Measurements from ENCODE around the gene DDAH2. TPM values are rescaled to one million over a fixed set of nuclear protein-coding genes. Genes with fewer than 3 reads are reported as not detected.
A peak's percentile ranks its signal among the peaks of the same experiment; 100 is the strongest.

The DDAH2 gene
- total RNA-seq, 3 donors from 2014 or later (not counting 1 experiment from before 2014, with no cell fraction given) = 22.3 to 36.1 (median 24.6) TPM

DNA sequence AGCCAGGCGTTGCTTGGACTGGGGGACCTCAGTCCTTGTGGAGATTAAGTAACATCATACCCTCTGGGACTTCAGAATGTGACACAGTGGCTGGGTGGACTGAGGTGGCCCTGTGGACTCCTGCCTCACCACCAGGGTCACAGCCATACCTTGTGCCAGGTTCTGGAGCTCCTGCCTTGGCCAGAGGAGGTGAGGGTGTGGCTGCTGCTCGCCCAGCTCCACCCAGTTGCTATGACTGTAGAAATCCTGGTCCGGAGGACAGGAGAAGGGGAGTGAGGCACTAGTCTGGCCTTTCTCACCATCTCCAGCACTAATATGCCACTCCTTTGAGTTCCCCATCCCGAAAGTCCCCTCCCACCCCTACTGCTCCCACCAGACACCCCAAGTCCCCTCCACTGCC lies 46.1 kb upstream of the DDAH2 start:
- Histone ChIP-seq H3K36me3 (ENCODE audit: control insufficient read depth, insufficient read depth, low read length) (peaks cover 17% of the 10 kb centered on the region), H3K9me3 (ENCODE audit: control insufficient read depth, insufficient read depth, low read length) (no peaks in the 10 kb centered on the region), H3K27me3 (ENCODE audit: control insufficient read depth, insufficient read depth, low read length) (no peaks in the 10 kb centered on the region), H3K27ac (ENCODE audit: low read length) (no peak overlapping the region), H3K4me1 (ENCODE audit: control insufficient read depth, insufficient read depth, low read length) (peaks cover 52% of the 10 kb centered on the region), H3K4me3 (ENCODE audit: low read length) (no peak overlapping the region)
- WGBS (ENCODE audit: insufficient coverage) = 89% methylated on average over 3 of the region's 4 CpGs
- ATAC-seq = no peak
- intact Hi-C loops (cut with micrococcal nuclease) = no loop called here
- Mint-ChIP-seq H3K27ac (peak overlapping the region in 1 of 2 donors; percentile 48), H3K36me3 (no peaks in the 10 kb centered on the region), H3K27me3 (ENCODE audit: low read depth in 2 of 2) (no peaks in the 10 kb centered on the region), H3K4me3 (no peak overlapping the region), H3K4me1 (peaks cover 0 to 39% of the 10 kb centered on the region in 2 donors), H3K9me3 (no peaks in the 10 kb centered on the region)
- DNase-seq = no peak
- TF ChIP-seq CTCF (IDR thresholded peaks at IDR 0.05) = no peak

GRCh38 chr6:31771992-31772358 lies 42.9 kb upstream of the DDAH2 start:
- Mint-ChIP-seq H3K9me3 (no peaks in the 10 kb centered on the region), H3K4me1 (peaks cover 6 to 43% of the 10 kb centered on the region in 2 donors), H3K27ac (no peak overlapping the region), H3K27me3 (ENCODE audit: low read depth in 2 of 2) (no peaks in the 10 kb centered on the region), H3K4me3 (no peak overlapping the region), H3K36me3 (no peaks in the 10 kb centered on the region)
- Histone ChIP-seq H3K9me3 (ENCODE audit: control insufficient read depth, insufficient read depth, low read length) (no peaks in the 10 kb centered on the region), H3K27ac (ENCODE audit: low read length) (no peak overlapping the region), H3K36me3 (ENCODE audit: control insufficient read depth, insufficient read depth, low read length) (no peaks in the 10 kb centered on the region), H3K4me3 (ENCODE audit: low read length) (no peak overlapping the region), H3K27me3 (ENCODE audit: control insufficient read depth, insufficient read depth, low read length) (no peaks in the 10 kb centered on the region), H3K4me1 (ENCODE audit: control insufficient read depth, insufficient read depth, low read length) (peaks cover 48% of the 10 kb centered on the region)
- DNase-seq (peak in 1 of 2 donors; percentile 46), ATAC-seq (no peak)
- no peak for TF ChIP-seq CTCF (IDR thresholded peaks at IDR 0.05)
- 77% methylated on average over 4 of the region's 4 CpGs for WGBS (ENCODE audit: insufficient coverage)
- intact Hi-C loops (cut with micrococcal nuclease) = no loop called here

DNA sequence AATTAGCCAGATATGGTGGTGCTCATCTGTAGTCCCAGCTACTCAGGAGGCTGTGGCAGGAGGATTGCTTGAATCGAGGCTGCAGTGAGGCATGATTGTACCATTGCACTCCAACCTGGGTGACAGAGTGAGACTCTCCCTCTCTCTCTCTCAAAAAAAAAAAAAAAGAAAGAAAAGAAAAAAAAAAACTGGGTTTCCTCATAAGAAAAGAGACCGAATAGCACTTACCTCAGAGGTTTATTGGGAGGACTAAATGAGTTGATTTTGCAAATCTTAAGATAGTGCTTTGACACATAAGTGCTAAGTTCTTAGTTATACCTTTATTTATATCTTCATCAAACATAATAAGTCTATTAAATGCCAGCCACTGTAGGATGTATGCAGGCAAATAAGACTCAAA lies 41.8 kb upstream of the DDAH2 start:
- H3K4me1 ChIP-seq (ENCODE audit: control insufficient read depth, insufficient read depth, low read length) = peaks cover 37% of the 10 kb centered on the region
- no peaks in the 10 kb centered on the region for H3K27me3 Mint-ChIP-seq (ENCODE audit: low read depth in 2 of 2)
- DNase-seq = no peak
- no peaks in the 10 kb centered on the region for H3K36me3 ChIP-seq (ENCODE audit: control insufficient read depth, insufficient read depth, low read length)
- no peaks in the 10 kb centered on the region for H3K36me3 Mint-ChIP-seq
- H3K9me3 Mint-ChIP-seq = no peaks in the 10 kb centered on the region
- intact Hi-C loops (cut with micrococcal nuclease) = no loop called here
- H3K4me3 Mint-ChIP-seq = no peak overlapping the region
- H3K27me3 ChIP-seq (ENCODE audit: control insufficient read depth, insufficient read depth, low read length) = no peaks in the 10 kb centered on the region
- H3K27ac Mint-ChIP-seq = peak overlapping the region in 1 of 2 donors; percentile 48
- no peak overlapping the region for H3K27ac ChIP-seq (ENCODE audit: low read length)
- 100% methylated on average over 1 of the region's 2 CpGs for WGBS (ENCODE audit: insufficient coverage)
- H3K4me1 Mint-ChIP-seq = peaks cover 6 to 33% of the 10 kb centered on the region in 2 donors
- H3K4me3 ChIP-seq (ENCODE audit: low read length) = no peak overlapping the region
- no peaks in the 10 kb centered on the region for H3K9me3 ChIP-seq (ENCODE audit: control insufficient read depth, insufficient read depth, low read length)
- TF ChIP-seq CTCF (IDR thresholded peaks at IDR 0.05) = no peak
- no peak for ATAC-seq

GRCh38 chr6:31769684-31770371 lies 40.7 kb upstream of the DDAH2 start:
- Mint-ChIP-seq H3K4me1 (peaks cover 6 to 28% of the 10 kb centered on the region in 2 donors), H3K4me3 (no peak overlapping the region), H3K36me3 (no peaks in the 10 kb centered on the region), H3K27ac (peak overlapping the region; percentile 53 to 60), H3K9me3 (no peaks in the 10 kb centered on the region), H3K27me3 (ENCODE audit: low read depth in 2 of 2) (no peaks in the 10 kb centered on the region)
- ATAC-seq (peak; percentile 95 to 97 (median 95)), DNase-seq (peak; percentile 80 to 88)
- Histone ChIP-seq H3K27ac (ENCODE audit: low read length) (no peak overlapping the region), H3K4me1 (ENCODE audit: control insufficient read depth, insufficient read depth, low read length) (peaks cover 33% of the 10 kb centered on the region), H3K36me3 (ENCODE audit: control insufficient read depth, insufficient read depth, low read length) (no peaks in the 10 kb centered on the region), H3K27me3 (ENCODE audit: control insufficient read depth, insufficient read depth, low read length) (no peaks in the 10 kb centered on the region), H3K4me3 (ENCODE audit: low read length) (no peak overlapping the region), H3K9me3 (ENCODE audit: control insufficient read depth, insufficient read depth, low read length) (no peaks in the 10 kb centered on the region)
- 62% methylated on average over 10 of the region's 12 CpGs for WGBS (ENCODE audit: insufficient coverage)
- peak; percentile 72 for TF ChIP-seq CTCF (IDR thresholded peaks at IDR 0.05)
- intact Hi-C loops (cut with micrococcal nuclease) = loop anchor here (1.0 kb wide), 1 partner anchor 41 kb away; the partner anchor contains the start of gene DDAH2

Measured in natural killer cell (primary cell).